ENCODE data around the gene FOXD1. TPM values are rescaled to one million over a fixed set of nuclear protein-coding genes. Genes with fewer than 3 reads are reported as not detected.
A peak's percentile ranks its signal among the peaks of the same experiment; 100 is the strongest.

The FOXD1 gene
- total RNA-seq = 26.8 and 30.0 TPM in 2 replicates

- peak within 1 kb of the TSS; percentile 58 for H3K4me3 ChIP-seq (ENCODE audit: low read depth, low read length)
- TF ChIP-seq CTCF (conservative IDR thresholded peaks at IDR 0.05; ENCODE audit: low read depth, low read length) = no peak
- peak; percentile 50 for DNase-seq (ENCODE audit: low read depth)
Observed at GRCh38 chr5:73448463-73449136, at the start of gene FOXD1. Gene FOXD1 (minus strand): TSS chr5:73448777. CDS start chr5:73448362, 415 bp downstream.

DNA sequence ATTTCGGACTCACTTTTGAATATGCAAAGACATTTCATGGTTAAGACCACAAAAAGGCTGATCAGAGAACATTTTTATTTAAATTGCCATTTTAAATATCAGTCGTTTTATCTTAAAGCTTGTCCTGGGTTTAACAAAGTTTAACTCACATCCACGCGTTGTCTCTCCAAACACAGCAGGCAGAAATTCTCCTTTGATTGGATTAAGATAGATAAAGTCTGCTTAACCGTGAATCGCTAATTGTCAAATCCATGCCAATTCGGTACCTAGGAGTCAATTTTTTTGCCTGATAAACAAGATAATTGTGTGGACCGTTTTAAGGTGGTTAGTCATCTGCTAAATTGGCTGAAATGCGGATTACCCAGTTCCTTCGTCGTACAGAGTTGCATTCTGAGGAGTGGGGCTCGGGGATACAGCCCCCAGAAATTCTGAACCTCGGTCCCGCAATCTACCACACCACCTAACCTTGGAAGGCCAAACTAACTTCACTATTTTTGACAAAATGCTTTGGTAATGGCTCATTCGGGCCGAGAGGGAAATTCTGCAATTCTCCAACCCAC is 49.0 kb upstream of the FOXD1 start:
- no peak for DNase-seq (ENCODE audit: low read depth)
- H3K4me3 ChIP-seq (ENCODE audit: low read depth, low read length) = peak overlapping the region; percentile 91
- TF ChIP-seq CTCF (conservative IDR thresholded peaks at IDR 0.05; ENCODE audit: low read depth, low read length) = no peak

DNA sequence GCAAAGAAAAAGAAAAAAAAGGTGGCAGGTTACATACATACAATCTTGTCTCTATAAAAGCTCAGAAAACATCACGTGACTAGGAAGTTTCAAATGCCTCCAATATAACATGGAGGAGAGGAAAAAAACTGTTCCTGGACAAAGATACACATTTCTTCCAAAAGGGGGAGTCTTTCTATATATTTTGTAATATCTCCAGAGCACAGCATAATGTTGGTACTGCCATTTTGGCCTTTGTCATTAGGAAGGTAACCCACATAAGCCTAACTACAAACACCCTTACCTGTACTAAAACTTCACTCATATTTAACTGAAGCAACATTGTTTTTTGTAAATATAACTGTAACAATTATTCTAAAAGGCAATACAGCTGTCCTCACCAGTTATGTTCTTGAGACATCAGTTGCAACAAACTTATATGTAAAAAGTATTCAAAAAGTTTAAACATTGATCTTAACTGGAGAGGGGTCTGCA is 48.4 kb upstream of the FOXD1 start:
- peak overlapping the region; percentile 91 for H3K4me3 ChIP-seq (ENCODE audit: low read depth, low read length)
- peak; percentile 52 for TF ChIP-seq CTCF (conservative IDR thresholded peaks at IDR 0.05; ENCODE audit: low read depth, low read length)
- no peak for DNase-seq (ENCODE audit: low read depth)

GRCh38 chr5:73495772-73496335 is 47.3 kb upstream of the FOXD1 start:
- DNase-seq (ENCODE audit: low read depth) = no peak
- H3K4me3 ChIP-seq (ENCODE audit: low read depth, low read length) = no peak overlapping the region
- TF ChIP-seq CTCF (conservative IDR thresholded peaks at IDR 0.05; ENCODE audit: low read depth, low read length) = no peak

- DNase-seq (ENCODE audit: low read depth) = no peak
- TF ChIP-seq CTCF (conservative IDR thresholded peaks at IDR 0.05; ENCODE audit: low read depth, low read length) = no peak
- H3K4me3 ChIP-seq (ENCODE audit: low read depth, low read length) = no peak overlapping the region
Observed at GRCh38 chr5:73494721-73495120, 46.1 kb upstream of the FOXD1 start.

- H3K4me3 ChIP-seq (ENCODE audit: low read depth, low read length) = no peak overlapping the region
- DNase-seq (ENCODE audit: low read depth) = no peak
- no peak for TF ChIP-seq CTCF (conservative IDR thresholded peaks at IDR 0.05; ENCODE audit: low read depth, low read length)
Observed at GRCh38 chr5:73493421-73493820, 44.8 kb upstream of the FOXD1 start.
